ENCODE measurements around the gene SHISA5.

DNA sequence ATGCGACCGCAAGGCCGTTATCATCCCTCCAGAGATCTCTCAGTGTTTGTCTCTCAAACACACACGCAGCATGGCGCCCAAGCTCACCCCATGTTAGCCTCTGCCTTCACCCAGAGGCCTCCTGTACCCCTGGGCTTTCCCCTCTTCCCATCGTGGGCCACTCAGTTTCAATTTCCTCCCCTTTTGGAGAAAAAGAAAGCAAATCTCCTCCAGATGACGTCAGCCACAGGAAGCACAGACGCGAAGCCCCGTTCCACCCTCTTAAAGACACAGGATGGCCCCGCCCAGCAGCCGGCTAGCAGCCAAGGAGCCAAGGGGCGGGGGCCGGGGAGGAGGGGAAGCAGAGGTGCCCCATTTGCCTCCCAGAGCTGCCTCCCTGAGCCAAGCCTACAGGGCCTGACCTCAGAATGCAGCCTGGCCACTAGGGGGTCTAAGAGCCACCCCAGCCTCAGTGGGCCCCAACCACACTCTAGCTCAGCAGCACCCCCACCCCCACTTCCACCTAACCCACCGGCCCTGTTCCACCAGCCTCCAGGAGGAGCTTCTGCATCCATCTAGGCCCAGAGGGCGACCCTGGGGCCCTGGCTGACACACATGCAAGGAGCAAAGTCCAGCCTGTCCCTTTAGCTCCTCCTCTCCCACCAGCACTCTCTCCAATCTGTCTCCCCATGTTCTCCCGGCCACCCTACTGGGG is 30.9 kb downstream of the SHISA5 start:
- peak in 1 of 2 experiments; percentile 65; a peak in 2 of 3 replicates for TF ChIP-seq EGR1 (IDR thresholded peaks at IDR 0.05; ENCODE audit: borderline replicate concordance in 1 of 2, low read depth in 2 of 2, low read length in 2 of 2)
- TF ChIP-seq, protein P1, sequence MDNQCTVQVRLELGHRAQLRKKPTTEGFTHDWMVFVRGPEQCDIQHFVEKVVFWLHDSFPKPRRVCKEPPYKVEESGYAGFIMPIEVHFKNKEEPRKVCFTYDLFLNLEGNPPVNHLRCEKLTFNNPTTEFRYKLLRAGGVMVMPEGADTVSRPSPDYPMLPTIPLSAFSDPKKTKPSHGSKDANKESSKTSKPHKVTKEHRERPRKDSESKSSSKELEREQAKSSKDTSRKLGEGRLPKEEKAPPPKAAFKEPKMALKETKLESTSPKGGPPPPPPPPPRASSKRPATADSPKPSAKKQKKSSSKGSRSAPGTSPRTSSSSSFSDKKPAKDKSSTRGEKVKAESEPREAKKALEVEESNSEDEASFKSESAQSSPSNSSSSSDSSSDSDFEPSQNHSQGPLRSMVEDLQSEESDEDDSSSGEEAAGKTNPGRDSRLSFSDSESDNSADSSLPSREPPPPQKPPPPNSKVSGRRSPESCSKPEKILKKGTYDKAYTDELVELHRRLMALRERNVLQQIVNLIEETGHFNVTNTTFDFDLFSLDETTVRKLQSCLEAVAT (IDR thresholded peaks at IDR 0.05) = no peak
- 0 out of 2 replicates have a peak, but pooled peaks have one; percentile 51 for TF ChIP-seq SMAD5 (IDR thresholded peaks at IDR 0.05; ENCODE audit: low read depth)
- TF ChIP-seq EP300 (IDR thresholded peaks at IDR 0.05; ENCODE audit: borderline replicate concordance in 1 of 2, control insufficient read depth in 1 of 2, low read depth in 2 of 2, low read length in 2 of 2) = peak; percentile 59 to 64; a peak in 2 of 4 replicates
